Keratinocyte (primary cell): ENCODE results near the gene GDF11. TPM values are rescaled to one million over a fixed set of nuclear protein-coding genes. Genes with fewer than 3 reads are reported as not detected.

Source experiments
- DNase-seq: peaks from one replicate; pipeline ENCODE4 v3.0.0-alpha.2; 2011; ENCODE audit warnings: low read depth, missing footprints, low spot score
- FAIRE-seq: peaks from 2 replicates; lab custom pipeline; 2011; peaks lifted over from hg19 to GRCh38; lab: Jason Lieb, UNC
- H2AFZ ChIP-seq: 2 replicates; pipeline ENCODE4 v1.6.0; 2012; ENCODE audit warnings: low read length, control low read depth, inconsistent platforms; ENCODE audit not compliant: control insufficient read depth
- H3K27ac ChIP-seq: 2 replicates; pipeline ENCODE4 v1.5.1; 2011; ENCODE audit warnings: low read length; ENCODE audit not compliant: control insufficient read depth, insufficient read depth
- H3K27me3 ChIP-seq: 3 replicates; pipeline ENCODE4 v1.6.0; 2011; ENCODE audit warnings: low read length; ENCODE audit not compliant: control insufficient read depth, insufficient read depth; ENCODE audit errors: extremely low read depth
- H3K36me3 ChIP-seq, 2 experiments: 2 replicates in 1 of 2; 3 replicates in 1 of 2; pipeline ENCODE4 v1.5.1; 2011; ENCODE audit warnings: low read length in 2 of 2, mild to moderate bottlenecking in 1 of 2; ENCODE audit not compliant: control insufficient read depth in 2 of 2, insufficient read depth in 2 of 2; ENCODE audit errors: extremely low read depth in 1 of 2
- H3K4me1 ChIP-seq: 3 replicates; pipeline ENCODE4 v1.5.1; 2011; ENCODE audit warnings: low read length; ENCODE audit not compliant: control insufficient read depth, insufficient read depth; ENCODE audit errors: extremely low read depth
- H3K4me2 ChIP-seq: 3 replicates; pipeline ENCODE4 v1.6.0; 2011; ENCODE audit warnings: low read depth, low read length; ENCODE audit not compliant: control insufficient read depth, insufficient read depth; ENCODE audit errors: extremely low read depth
- H3K4me3 ChIP-seq, 3 experiments: fragments of 200-600 bp in 1 of 3; sonication (generic) in 1 of 3; 2 replicates in 2 of 3; 3 replicates in 1 of 3; pipeline ENCODE4 v1.5.1; 2011 to 2016; ENCODE audit warnings: low read length in 3 of 3, mild to moderate bottlenecking in 3 of 3, control low read depth in 2 of 3, inconsistent platforms in 1 of 3, low read depth in 1 of 3, mixed read lengths in 1 of 3, mixed run types in 1 of 3, moderate library complexity in 1 of 3; ENCODE audit not compliant: control insufficient read depth in 2 of 3, insufficient read depth in 2 of 3; ENCODE audit errors: extremely low read depth in 1 of 3
- H3K79me2 ChIP-seq: 2 replicates; pipeline ENCODE4 v1.6.0; 2012; ENCODE audit warnings: low read length; ENCODE audit not compliant: control insufficient read depth, insufficient read depth
- H3K9ac ChIP-seq: 3 replicates; pipeline ENCODE4 v1.6.0; 2011; ENCODE audit warnings: low read length; ENCODE audit not compliant: control insufficient read depth, insufficient read depth; ENCODE audit errors: extremely low read depth
- H3K9me1 ChIP-seq: 3 replicates; pipeline ENCODE4 v1.6.0; 2011; ENCODE audit warnings: low read length; ENCODE audit not compliant: control insufficient read depth, insufficient read depth; ENCODE audit errors: extremely low read depth
- H3K9me3 ChIP-seq: 2 replicates; pipeline ENCODE4 v1.5.1; 2012; ENCODE audit warnings: low read depth, low read length; ENCODE audit not compliant: control insufficient read depth
- H4K20me1 ChIP-seq: 3 replicates; pipeline ENCODE4 v1.6.0; 2011; ENCODE audit warnings: low read length; ENCODE audit not compliant: control insufficient read depth, insufficient read depth; ENCODE audit errors: extremely low read depth
- CTCF ChIP-seq, 3 experiments: IDR thresholded peaks in 1 of 3; conservative IDR thresholded peaks in 1 of 3; optimal IDR thresholded peaks in 1 of 3; 2 replicates in 2 of 3; 3 replicates in 1 of 3; pipeline versions ENCODE3 to v1.5.1; 2011; ENCODE audit warnings: low read length in 3 of 3, mild to moderate bottlenecking in 3 of 3, moderate library complexity in 2 of 3, control low read depth in 1 of 3, inconsistent platforms in 1 of 3; ENCODE audit not compliant: insufficient read depth in 2 of 3; ENCODE audit errors: extremely low read depth in 1 of 3
- EZH2 ChIP-seq: IDR thresholded peaks from one replicate; pipeline ENCODE4 v1.6.1; 2012; ENCODE audit warnings: inconsistent platforms, mild to moderate bottlenecking, low read length, moderate library complexity
- dilution Hi-C: fragments of 300-500 bp; cut with MboI; formaldehyde crosslinking; loops from one replicate; pipeline ENCODE4 v1.7.0; 2020; ENCODE audit warnings: low sequenced_read_pairs; ENCODE audit not compliant: extremely low pct_ligation_motif_present
- polyA plus RNA-seq, 5 experiments: library from polyadenylated mRNA; depleted of rRNA in 3 of 5; stranded (reverse) in 3 of 5; stranded (forward) in 1 of 5; unstranded in 1 of 5; fragments of >200 nt; gene quantifications; 1 replicate in 1 of 5; 2 replicates in 3 of 5; 3 replicates in 1 of 5; pipeline versions ENCODE4 v1.2.1 to v1.2.3, GENCODE V29; 2011 to 2012; ENCODE audit warnings: missing spikeins in 2 of 5, low read depth in 1 of 5, low replicate concordance in 1 of 5

GDF11 gene
- polyA plus RNA-seq, 1 donor (not counting 4 experiments of a cell fraction or from before 2014, with no cell fraction given) = 2.7 TPM

- H3K9me3 ChIP-seq = no peaks in the 10 kb centered on the region
- no peaks in the 10 kb centered on the region for H4K20me1 ChIP-seq
- no peak overlapping the region for H3K27ac ChIP-seq
- H3K4me1 ChIP-seq = no peaks in the 10 kb centered on the region
- H3K27me3 ChIP-seq = no peaks in the 10 kb centered on the region
- DNase-seq (no peak), FAIRE-seq (no peak)
- no peak overlapping the region for H2AFZ ChIP-seq
- dilution Hi-C loops = no loop called here
- H3K4me2 ChIP-seq = no peak overlapping the region
- peaks cover 22 to 24% of the 10 kb centered on the region in 2 experiments for H3K36me3 ChIP-seq
- no peaks in the 10 kb centered on the region for H3K9me1 ChIP-seq
- peaks cover under 1% of the 10 kb centered on the region for H3K79me2 ChIP-seq
- no peak for TF ChIP-seq CTCF (optimal IDR thresholded peaks at IDR 0.05 in 1 of 3, IDR thresholded peaks at IDR 0.05 in 1 of 3, conservative IDR thresholded peaks at IDR 0.05 in 1 of 3; ENCODE audit: extremely low read depth in 1 of 3, insufficient read depth in 2 of 3, low read length in 3 of 3)
- TF ChIP-seq EZH2 = no peak
- no peak overlapping the region for H3K9ac ChIP-seq
- no peak overlapping the region for H3K4me3 ChIP-seq
Measured at GRCh38 chr12:55789171-55789570, 46.2 kb downstream of the GDF11 start.

- dilution Hi-C loops = no loop called here
- Histone ChIP-seq H3K36me3 (peaks cover 21 to 31% of the 10 kb centered on the region in 2 experiments), H3K4me2 (no peak overlapping the region), H3K9me1 (no peaks in the 10 kb centered on the region), H2AFZ (no peak overlapping the region), H4K20me1 (no peaks in the 10 kb centered on the region), H3K79me2 (no peaks in the 10 kb centered on the region), H3K27me3 (no peaks in the 10 kb centered on the region), H3K4me3 (no peak overlapping the region), H3K4me1 (no peaks in the 10 kb centered on the region), H3K27ac (no peak overlapping the region), H3K9ac (no peak overlapping the region), H3K9me3 (no peaks in the 10 kb centered on the region)
- DNase-seq (no peak), FAIRE-seq (no peak)
- TF ChIP-seq CTCF (optimal IDR thresholded peaks at IDR 0.05 in 1 of 3, IDR thresholded peaks at IDR 0.05 in 1 of 3, conservative IDR thresholded peaks at IDR 0.05 in 1 of 3; ENCODE audit: extremely low read depth in 1 of 3, insufficient read depth in 2 of 3, low read length in 3 of 3) (no peak), EZH2 (no peak)
Measured at GRCh38 chr12:55789893-55790292, 47.0 kb downstream of the GDF11 start.
